ENCODE data around the gene HMGN2.

HMGN2 gene

GRCh38 chr1:26472320-26472900 lies at the start of gene HMGN2:
Gene HMGN2, plus strand, starts transcription at chr1:26472440. Its CDS starts 173 bp downstream, at chr1:26472613.
- H3K4me3 ChIP-seq (ENCODE audit: low read depth, low read length), result peak within 1 kb of the TSS; percentile 75

- no peak overlapping the region for H3K4me3 ChIP-seq (ENCODE audit: low read depth, low read length)
Measured at GRCh38 chr1:26429721-26430120, 42.5 kb upstream of the HMGN2 start.

- peak within 1 kb of the TSS; percentile 93 for H3K4me3 ChIP-seq (ENCODE audit: low read depth, low read length)
Measured at GRCh38 chr1:26431979-26432695, 40.1 kb upstream of the HMGN2 start, which contains the start of gene DHDDS. Gene DHDDS, plus strand, starts transcription at chr1:26432321. Its CDS starts 625 bp downstream, at chr1:26432946.

- H3K4me3 ChIP-seq (ENCODE audit: low read depth, low read length), result peak overlapping the region; percentile 93
Measured at GRCh38 chr1:26432793-26433192, 39.4 kb upstream of the HMGN2 start.

- H3K4me3 ChIP-seq (ENCODE audit: low read depth, low read length), result no peak overlapping the region
Measured at GRCh38 chr1:26434161-26434752, 38.0 kb upstream of the HMGN2 start.

GRCh38 chr1:26438041-26438440 lies 34.2 kb upstream of the HMGN2 start:
- H3K4me3 ChIP-seq (ENCODE audit: low read depth, low read length), result no peak overlapping the region

GRCh38 chr1:26440259-26440658 lies 32.0 kb upstream of the HMGN2 start:
- H3K4me3 ChIP-seq (ENCODE audit: low read depth, low read length), result no peak overlapping the region

- no peak overlapping the region for H3K4me3 ChIP-seq (ENCODE audit: low read depth, low read length)
Measured at GRCh38 chr1:26449868-26450267, 22.4 kb upstream of the HMGN2 start.

- no peak overlapping the region for H3K4me3 ChIP-seq (ENCODE audit: low read depth, low read length)
Measured at GRCh38 chr1:26450908-26451307, 21.3 kb upstream of the HMGN2 start.

GRCh38 chr1:26452459-26453183 lies 19.6 kb upstream of the HMGN2 start:
- no peak overlapping the region for H3K4me3 ChIP-seq (ENCODE audit: low read depth, low read length)

- no peak overlapping the region for H3K4me3 ChIP-seq (ENCODE audit: low read depth, low read length)
Measured at GRCh38 chr1:26459148-26459547, 13.1 kb upstream of the HMGN2 start.

- H3K4me3 ChIP-seq (ENCODE audit: low read depth, low read length), result no peak overlapping the region
Measured at GRCh38 chr1:26459573-26460031, 12.6 kb upstream of the HMGN2 start.

- no peak overlapping the region for H3K4me3 ChIP-seq (ENCODE audit: low read depth, low read length)
Measured at GRCh38 chr1:26468911-26469310, 3.3 kb upstream of the HMGN2 start.

GRCh38 chr1:26469558-26469957 lies 2.7 kb upstream of the HMGN2 start:
- H3K4me3 ChIP-seq (ENCODE audit: low read depth, low read length), result no peak overlapping the region

- H3K4me3 ChIP-seq (ENCODE audit: low read depth, low read length), result peak overlapping the region; percentile 60
Measured at GRCh38 chr1:26470878-26471497, 1.3 kb upstream of the HMGN2 start.

- H3K4me3 ChIP-seq (ENCODE audit: low read depth, low read length), result peak overlapping the region; percentile 60
Measured at GRCh38 chr1:26471498-26472319, 531 bp upstream of the HMGN2 start.

- H3K4me3 ChIP-seq (ENCODE audit: low read depth, low read length), result peak overlapping the region; percentile 75
Measured at GRCh38 chr1:26472901-26473845, 933 bp downstream of the HMGN2 start.

- no peak overlapping the region for H3K4me3 ChIP-seq (ENCODE audit: low read depth, low read length)
Measured at GRCh38 chr1:26474818-26475217, 2.6 kb downstream of the HMGN2 start.

GRCh38 chr1:26475989-26476388 lies 3.7 kb downstream of the HMGN2 start:
- H3K4me3 ChIP-seq (ENCODE audit: low read depth, low read length), result no peak overlapping the region
